Lower leg skin (tissue), 3 donors: ENCODE results near the gene PASK.

Experiments
- CTCF ChIP-seq, 3 donors: fragments of 450-650 bp; IDR thresholded peaks; one replicate each; pipeline ENCODE4 v1.5.1; 2016; ENCODE audit warnings: antibody characterized with exemption in 3 of 3, mild to moderate bottlenecking in 3 of 3, moderate library complexity in 2 of 3
- POLR2A ChIP-seq, 2 donors: fragments of 450-650 bp; IDR thresholded peaks; one replicate each; pipeline ENCODE4 v1.6.1; 2016 to 2017; ENCODE audit warnings: antibody characterized with exemption in 2 of 2, mild to moderate bottlenecking in 1 of 2, moderate library complexity in 1 of 2

- TF ChIP-seq CTCF (IDR thresholded peaks at IDR 0.05), result no peak
- TF ChIP-seq POLR2A (IDR thresholded peaks at IDR 0.05), result no peak
Measured at GRCh38 chr2:241139531-241140444, 9.5 kb downstream of the PASK start.
